Mesendoderm (in vitro differentiated cells): ENCODE measurements around the gene GPR17. TPM values are rescaled to one million over a fixed set of nuclear protein-coding genes. Genes with fewer than 3 reads are reported as not detected.

Experiments used
- DNase-seq: peaks from one replicate; pipeline ENCODE4 v3.0.0; 2013
- H2AK5ac ChIP-seq: 2 replicates; pipeline ENCODE4 v1.6.1; 2013; ENCODE audit warnings: low read length, inconsistent platforms
- H2BK120ac ChIP-seq: 2 replicates; pipeline ENCODE4 v1.6.1; 2013; ENCODE audit warnings: low read depth, mild to moderate bottlenecking, low read length, moderate library complexity, mixed read lengths
- H2BK15ac ChIP-seq: replicated peaks from 2 replicates; pipeline ENCODE4 v1.6.1; 2013; ENCODE audit warnings: low read depth, mild to moderate bottlenecking, moderate library complexity
- H2BK5ac ChIP-seq: 2 replicates; pipeline ENCODE4 v1.6.1; 2013; ENCODE audit warnings: low read length, inconsistent platforms
- H3K18ac ChIP-seq: 2 replicates; pipeline ENCODE4 v1.6.1; 2013; ENCODE audit warnings: mild to moderate bottlenecking, low read length, mixed read lengths
- H3K23ac ChIP-seq: one replicate; pipeline ENCODE4 v1.6.1; 2013; ENCODE audit warnings: low read length
- H3K27ac ChIP-seq: 2 replicates; pipeline ENCODE4 v1.5.1; 2013; ENCODE audit warnings: low read depth, mild to moderate bottlenecking, inconsistent platforms, low read length, moderate library complexity
- H3K27me3 ChIP-seq: 2 replicates; pipeline ENCODE4 v1.6.1; 2013; ENCODE audit warnings: low read length, control low read depth, mild to moderate bottlenecking, inconsistent platforms; ENCODE audit not compliant: insufficient read depth, poor library complexity
- H3K36me3 ChIP-seq: 2 replicates; pipeline ENCODE4 v1.6.1; 2013; ENCODE audit warnings: low read length, inconsistent platforms; ENCODE audit not compliant: control insufficient read depth, insufficient read depth
- H3K4ac ChIP-seq: one replicate; pipeline ENCODE4 v1.6.1; 2013; ENCODE audit warnings: low read depth, mild to moderate bottlenecking, low read length, moderate library complexity
- H3K4me1 ChIP-seq: 2 replicates; pipeline ENCODE4 v1.6.1; 2013; ENCODE audit warnings: low read depth, low read length, inconsistent platforms; ENCODE audit not compliant: control insufficient read depth
- H3K4me2 ChIP-seq: 2 replicates; pipeline ENCODE4 v1.6.1; 2013; ENCODE audit warnings: low read length
- H3K4me3 ChIP-seq: 2 replicates; pipeline ENCODE4 v1.5.1; 2013; ENCODE audit warnings: mild to moderate bottlenecking, low read length
- H3K56ac ChIP-seq: one replicate; pipeline ENCODE4 v1.6.1; 2013; ENCODE audit warnings: low read length
- H3K79me1 ChIP-seq: 2 replicates; pipeline ENCODE4 v1.6.1; 2013; ENCODE audit warnings: low read length, inconsistent platforms
- H3K79me2 ChIP-seq: 2 replicates; pipeline ENCODE4 v1.6.1; 2013; ENCODE audit warnings: mild to moderate bottlenecking, low read length; ENCODE audit not compliant: control insufficient read depth, insufficient read depth
- H3K9ac ChIP-seq: 2 replicates; pipeline ENCODE4 v1.6.1; 2013; ENCODE audit warnings: low read length, inconsistent platforms
- H4K5ac ChIP-seq: one replicate; pipeline ENCODE4 v1.6.1; 2013; ENCODE audit warnings: low read length
- H4K8ac ChIP-seq: one replicate; pipeline ENCODE4 v1.6.1; 2013; ENCODE audit warnings: low read depth, mild to moderate bottlenecking, control low read depth, low read length, moderate library complexity
- WGBS: extraction: QIAGEN DNeasy Blood & Tissue Kit; methylation state at CpG from one replicate; pipeline ENCODE4 v1.1.7; 2013; ENCODE audit warnings: low lambda C conversion rate, missing lambda C conversion rate; ENCODE audit not compliant: insufficient coverage; ENCODE audit errors: extremely low coverage; 5-methylcytosine and 5-hydroxymethylcytosine counted together
- polyA plus RNA-seq, 2 experiments: library from polyadenylated mRNA; stranded (reverse); fragments of 200-250 nt; gene quantifications; one replicate each; pipeline ENCODE4 v1.2.3, GENCODE V29; 2013

The GPR17 gene
- polyA plus RNA-seq (2013, experiment 1 of 2): 0.03 TPM
- polyA plus RNA-seq (2013, experiment 2 of 2): 0.04 TPM

GRCh38 chr2:127645395-127646291 is at the start of gene GPR17:
TSS of gene GPR17 (plus strand) at chr2:127646153. CDS start at chr2:127650736, 4,583 bp downstream.
- WGBS: no CpG with 5 or more reads among the region's 37 CpGs

GRCh38 chr2:127596311-127597045 is 49.5 kb upstream of the GPR17 start:
- H3K79me1 ChIP-seq: no peaks in the 10 kb centered on the region
- no peak overlapping the region for H2BK15ac ChIP-seq
- no peaks in the 10 kb centered on the region for H3K27me3 ChIP-seq
- no peaks in the 10 kb centered on the region for H3K4me1 ChIP-seq
- no peak overlapping the region for H3K18ac ChIP-seq
- no peak overlapping the region for H3K4me2 ChIP-seq
- no peaks in the 10 kb centered on the region for H3K36me3 ChIP-seq
- no CpG with 5 or more reads among the region's 14 CpGs for WGBS
- H4K8ac ChIP-seq: no peak overlapping the region
- H3K4me3 ChIP-seq: no peak overlapping the region
- no peaks in the 10 kb centered on the region for H3K79me2 ChIP-seq
- H2BK120ac ChIP-seq: no peak overlapping the region
- H3K4ac ChIP-seq: no peak overlapping the region
- no peak overlapping the region for H3K9ac ChIP-seq
- H4K5ac ChIP-seq: no peak overlapping the region
- no peak overlapping the region for H2AK5ac ChIP-seq
- H3K27ac ChIP-seq: no peak overlapping the region
- H2BK5ac ChIP-seq: no peak overlapping the region
- DNase-seq: no peak
- H3K23ac ChIP-seq: no peak overlapping the region
- H3K56ac ChIP-seq: no peak overlapping the region

More at GRCh38 chr2:127645395-127646291, at the start of gene GPR17:
- Histone ChIP-seq H3K79me1 (no peaks in the 10 kb centered on the region), H3K4ac (no peak within 1 kb of the TSS), H3K27me3 (no peaks in the 10 kb centered on the region), H4K8ac (no peak within 1 kb of the TSS), H2AK5ac (no peak within 1 kb of the TSS), H2BK15ac (no peak within 1 kb of the TSS), H3K79me2 (no peaks in the 10 kb centered on the region), H3K23ac (no peak within 1 kb of the TSS), H3K4me2 (no peak within 1 kb of the TSS), H3K9ac (no peak within 1 kb of the TSS), H3K4me1 (no peaks in the 10 kb centered on the region), H2BK120ac (no peak within 1 kb of the TSS), H3K36me3 (no peaks in the 10 kb centered on the region), H3K18ac (no peak within 1 kb of the TSS), H3K56ac (no peak within 1 kb of the TSS), H4K5ac (no peak within 1 kb of the TSS), H3K4me3 (no peak within 1 kb of the TSS), H3K27ac (no peak within 1 kb of the TSS), H2BK5ac (no peak within 1 kb of the TSS)
- DNase-seq: no peak

- WGBS: no CpG with 5 or more reads among the region's 17 CpGs
- H3K4me3 ChIP-seq: no peak overlapping the region
- H3K4me2 ChIP-seq: no peak overlapping the region
- H3K4ac ChIP-seq: no peak overlapping the region
- H3K18ac ChIP-seq: no peak overlapping the region
- DNase-seq: no peak
- no peak overlapping the region for H3K9ac ChIP-seq
- no peak overlapping the region for H3K56ac ChIP-seq
- no peak overlapping the region for H4K5ac ChIP-seq
- no peak overlapping the region for H2BK120ac ChIP-seq
- no peaks in the 10 kb centered on the region for H3K36me3 ChIP-seq
- H2BK5ac ChIP-seq: no peak overlapping the region
- no peaks in the 10 kb centered on the region for H3K79me2 ChIP-seq
- H3K4me1 ChIP-seq: no peaks in the 10 kb centered on the region
- no peak overlapping the region for H3K27ac ChIP-seq
- H3K79me1 ChIP-seq: no peaks in the 10 kb centered on the region
- no peak overlapping the region for H4K8ac ChIP-seq
- H3K23ac ChIP-seq: no peak overlapping the region
- no peak overlapping the region for H2BK15ac ChIP-seq
- H3K27me3 ChIP-seq: no peaks in the 10 kb centered on the region
- H2AK5ac ChIP-seq: no peak overlapping the region
These were observed 48.6 kb upstream of the GPR17 start for GRCh38 chr2:127597046-127597983.

- Histone ChIP-seq H3K18ac (no peak overlapping the region), H2BK120ac (no peak overlapping the region), H3K79me1 (no peaks in the 10 kb centered on the region), H2BK15ac (no peak overlapping the region), H3K36me3 (no peaks in the 10 kb centered on the region), H3K4me2 (no peak overlapping the region), H3K4me3 (no peak overlapping the region), H3K23ac (no peak overlapping the region), H3K27me3 (no peaks in the 10 kb centered on the region), H3K79me2 (no peaks in the 10 kb centered on the region), H3K4ac (no peak overlapping the region), H3K56ac (no peak overlapping the region), H2AK5ac (no peak overlapping the region), H2BK5ac (no peak overlapping the region), H3K27ac (no peak overlapping the region), H4K8ac (no peak overlapping the region), H4K5ac (no peak overlapping the region), H3K9ac (no peak overlapping the region), H3K4me1 (no peaks in the 10 kb centered on the region)
- no peak for DNase-seq
- WGBS: no CpG with 5 or more reads among the region's 4 CpGs
These were observed 48.0 kb upstream of the GPR17 start for GRCh38 chr2:127597984-127598380.

GRCh38 chr2:127598711-127599110 is 47.2 kb upstream of the GPR17 start:
- H3K27me3 ChIP-seq: no peaks in the 10 kb centered on the region
- no peak overlapping the region for H3K4me3 ChIP-seq
- no peak for DNase-seq
- no peak overlapping the region for H2AK5ac ChIP-seq
- WGBS: no CpG with 5 or more reads among the region's 3 CpGs
- H3K18ac ChIP-seq: no peak overlapping the region
- no peak overlapping the region for H3K9ac ChIP-seq
- no peak overlapping the region for H2BK15ac ChIP-seq
- no peaks in the 10 kb centered on the region for H3K79me1 ChIP-seq
- H3K27ac ChIP-seq: no peak overlapping the region
- no peak overlapping the region for H3K56ac ChIP-seq
- H3K4ac ChIP-seq: no peak overlapping the region
- no peak overlapping the region for H4K8ac ChIP-seq
- no peak overlapping the region for H4K5ac ChIP-seq
- no peak overlapping the region for H2BK120ac ChIP-seq
- H2BK5ac ChIP-seq: no peak overlapping the region
- H3K4me1 ChIP-seq: no peaks in the 10 kb centered on the region
- H3K4me2 ChIP-seq: no peak overlapping the region
- no peak overlapping the region for H3K23ac ChIP-seq
- H3K36me3 ChIP-seq: no peaks in the 10 kb centered on the region
- H3K79me2 ChIP-seq: no peaks in the 10 kb centered on the region
